Mammary epithelial cell (primary cell): ENCODE results near the gene UGT1A4.

Source experiments
- EZH2 ChIP-seq: IDR thresholded peaks from 2 replicates; pipeline ENCODE4 v1.6.1; 2012; ENCODE audit warnings: low read length, inconsistent platforms, borderline replicate concordance
- TF ChIP-seq, protein P1 (sequence below), 2 donors: IDR thresholded peaks in 1 of 2; conservative IDR thresholded peaks in 1 of 2; 2 replicates each; pipeline ENCODE4 v1.5.1; 2011 to 2012; ENCODE audit warnings: inconsistent platforms in 2 of 2, low read length in 2 of 2, mild to moderate bottlenecking in 2 of 2, control low read depth in 1 of 2, low read depth in 1 of 2; ENCODE audit not compliant: insufficient read depth in 1 of 2; ENCODE audit errors: extremely low read depth in 1 of 2

DNA sequence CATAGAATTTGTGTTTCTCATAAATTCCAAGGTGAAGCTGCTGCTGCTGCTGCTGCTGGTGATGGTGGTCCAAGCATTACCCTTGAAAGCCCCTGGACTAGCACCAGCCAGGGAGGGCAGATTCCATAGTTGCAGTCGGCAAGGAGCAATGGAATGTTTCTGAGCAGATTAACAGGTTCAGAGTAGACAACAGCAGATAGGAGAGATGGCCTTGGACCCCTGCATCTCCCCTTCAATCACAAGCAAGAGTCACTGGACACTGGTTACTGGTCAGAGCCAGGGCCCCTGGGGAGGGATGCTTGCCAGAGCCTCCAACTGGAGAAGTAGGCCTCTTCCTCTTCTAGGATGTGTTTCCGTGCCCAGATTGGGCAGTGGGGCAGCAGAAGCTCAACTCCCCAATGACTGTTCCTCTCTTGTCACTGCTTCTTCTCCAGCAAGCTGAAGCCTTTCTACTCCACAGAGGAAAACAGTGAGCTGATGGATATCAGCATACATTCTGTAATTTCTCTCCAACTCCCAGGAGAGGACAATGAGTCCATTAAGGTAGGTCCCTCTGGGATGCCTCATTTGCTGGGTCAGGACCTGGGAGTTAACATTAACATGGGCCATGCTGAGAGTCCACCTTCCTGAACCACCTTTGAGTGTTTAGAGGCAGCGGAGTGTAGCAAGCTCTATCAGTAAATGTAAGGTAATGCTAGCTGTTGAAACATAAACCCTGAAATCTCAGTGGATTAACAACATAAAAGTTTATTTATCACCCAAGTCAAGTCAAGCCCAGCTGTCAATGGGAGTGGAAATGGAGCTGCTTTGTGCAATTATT is 94.9 kb downstream of the UGT1A4 start:
- TF ChIP-seq, protein P1, sequence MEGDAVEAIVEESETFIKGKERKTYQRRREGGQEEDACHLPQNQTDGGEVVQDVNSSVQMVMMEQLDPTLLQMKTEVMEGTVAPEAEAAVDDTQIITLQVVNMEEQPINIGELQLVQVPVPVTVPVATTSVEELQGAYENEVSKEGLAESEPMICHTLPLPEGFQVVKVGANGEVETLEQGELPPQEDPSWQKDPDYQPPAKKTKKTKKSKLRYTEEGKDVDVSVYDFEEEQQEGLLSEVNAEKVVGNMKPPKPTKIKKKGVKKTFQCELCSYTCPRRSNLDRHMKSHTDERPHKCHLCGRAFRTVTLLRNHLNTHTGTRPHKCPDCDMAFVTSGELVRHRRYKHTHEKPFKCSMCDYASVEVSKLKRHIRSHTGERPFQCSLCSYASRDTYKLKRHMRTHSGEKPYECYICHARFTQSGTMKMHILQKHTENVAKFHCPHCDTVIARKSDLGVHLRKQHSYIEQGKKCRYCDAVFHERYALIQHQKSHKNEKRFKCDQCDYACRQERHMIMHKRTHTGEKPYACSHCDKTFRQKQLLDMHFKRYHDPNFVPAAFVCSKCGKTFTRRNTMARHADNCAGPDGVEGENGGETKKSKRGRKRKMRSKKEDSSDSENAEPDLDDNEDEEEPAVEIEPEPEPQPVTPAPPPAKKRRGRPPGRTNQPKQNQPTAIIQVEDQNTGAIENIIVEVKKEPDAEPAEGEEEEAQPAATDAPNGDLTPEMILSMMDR (conservative IDR thresholded peaks at IDR 0.05 in 1 of 2, IDR thresholded peaks at IDR 0.05 in 1 of 2; ENCODE audit: extremely low read depth in 1 of 2, insufficient read depth in 1 of 2, low read depth in 1 of 2, low read length in 2 of 2): no peak
- no peak for TF ChIP-seq EZH2
